Ishikawa (cell line): ENCODE results near the gene HDLBP.

ENCODE experiments used
- CEBPB ChIP-seq: IDR thresholded peaks from 2 replicates; pipeline ENCODE4 v1.6.1; 2012
- EGR1 ChIP-seq: IDR thresholded peaks from 2 replicates; pipeline ENCODE4 v1.6.1; 2012
- EP300 ChIP-seq: IDR thresholded peaks from 2 replicates; pipeline ENCODE4 v1.6.1; 2012; ENCODE audit warnings: borderline replicate concordance
- FOXM1 ChIP-seq: IDR thresholded peaks from 2 replicates; pipeline ENCODE4 v1.6.1; 2012; ENCODE audit warnings: low read depth, borderline replicate concordance
- RAD21 ChIP-seq: IDR thresholded peaks from 2 replicates; pipeline ENCODE4 v1.6.1; 2012; ENCODE audit warnings: low read depth
- TAF1 ChIP-seq: IDR thresholded peaks from 2 replicates; pipeline ENCODE4 v1.6.1; 2012; ENCODE audit warnings: low read depth, mild to moderate bottlenecking
- TCF12 ChIP-seq: IDR thresholded peaks from 2 replicates; pipeline ENCODE4 v1.6.1; 2012; ENCODE audit warnings: low read depth
- TEAD4 ChIP-seq: IDR thresholded peaks from 2 replicates; pipeline ENCODE4 v1.6.1; 2012
- YY1 ChIP-seq: IDR thresholded peaks from 2 replicates; pipeline ENCODE4 v1.6.1; 2012; ENCODE audit warnings: low read depth
- TF ChIP-seq, protein P1 (sequence below): IDR thresholded peaks from 2 replicates; pipeline ENCODE4 v1.6.1; 2012; ENCODE audit warnings: low read depth, mild to moderate bottlenecking
- TF ChIP-seq, protein P2 (sequence below): IDR thresholded peaks from 2 replicates; pipeline ENCODE4 v1.6.1; 2012

DNA sequence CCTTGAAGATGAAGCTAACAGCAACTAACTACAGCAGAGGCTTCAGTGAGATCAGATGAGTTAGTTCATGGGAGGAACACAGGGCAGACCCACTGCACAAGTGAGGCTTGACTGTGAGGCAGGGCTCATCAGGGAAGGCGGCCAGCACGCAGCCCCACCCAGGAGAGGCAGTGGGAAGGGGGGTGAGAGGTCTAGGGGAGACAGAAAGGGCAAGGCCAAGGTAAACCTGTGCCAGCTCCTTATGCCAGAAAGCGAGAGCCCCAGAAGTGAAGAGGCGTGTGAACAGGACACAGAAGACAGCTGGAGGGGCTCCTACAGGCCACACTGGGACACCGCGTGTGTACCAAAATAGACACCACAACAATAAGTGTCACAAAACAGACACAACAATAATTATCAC is 78.4 kb downstream of the HDLBP start:
- TF ChIP-seq, protein P1, sequence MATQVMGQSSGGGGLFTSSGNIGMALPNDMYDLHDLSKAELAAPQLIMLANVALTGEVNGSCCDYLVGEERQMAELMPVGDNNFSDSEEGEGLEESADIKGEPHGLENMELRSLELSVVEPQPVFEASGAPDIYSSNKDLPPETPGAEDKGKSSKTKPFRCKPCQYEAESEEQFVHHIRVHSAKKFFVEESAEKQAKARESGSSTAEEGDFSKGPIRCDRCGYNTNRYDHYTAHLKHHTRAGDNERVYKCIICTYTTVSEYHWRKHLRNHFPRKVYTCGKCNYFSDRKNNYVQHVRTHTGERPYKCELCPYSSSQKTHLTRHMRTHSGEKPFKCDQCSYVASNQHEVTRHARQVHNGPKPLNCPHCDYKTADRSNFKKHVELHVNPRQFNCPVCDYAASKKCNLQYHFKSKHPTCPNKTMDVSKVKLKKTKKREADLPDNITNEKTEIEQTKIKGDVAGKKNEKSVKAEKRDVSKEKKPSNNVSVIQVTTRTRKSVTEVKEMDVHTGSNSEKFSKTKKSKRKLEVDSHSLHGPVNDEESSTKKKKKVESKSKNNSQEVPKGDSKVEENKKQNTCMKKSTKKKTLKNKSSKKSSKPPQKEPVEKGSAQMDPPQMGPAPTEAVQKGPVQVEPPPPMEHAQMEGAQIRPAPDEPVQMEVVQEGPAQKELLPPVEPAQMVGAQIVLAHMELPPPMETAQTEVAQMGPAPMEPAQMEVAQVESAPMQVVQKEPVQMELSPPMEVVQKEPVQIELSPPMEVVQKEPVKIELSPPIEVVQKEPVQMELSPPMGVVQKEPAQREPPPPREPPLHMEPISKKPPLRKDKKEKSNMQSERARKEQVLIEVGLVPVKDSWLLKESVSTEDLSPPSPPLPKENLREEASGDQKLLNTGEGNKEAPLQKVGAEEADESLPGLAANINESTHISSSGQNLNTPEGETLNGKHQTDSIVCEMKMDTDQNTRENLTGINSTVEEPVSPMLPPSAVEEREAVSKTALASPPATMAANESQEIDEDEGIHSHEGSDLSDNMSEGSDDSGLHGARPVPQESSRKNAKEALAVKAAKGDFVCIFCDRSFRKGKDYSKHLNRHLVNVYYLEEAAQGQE: no peak
- no peak for TF ChIP-seq TEAD4
- TF ChIP-seq TAF1: no peak
- no peak for TF ChIP-seq EP300
- no peak for TF ChIP-seq CEBPB
- TF ChIP-seq FOXM1: no peak
- no peak for TF ChIP-seq YY1
- no peak for TF ChIP-seq RAD21
- TF ChIP-seq, protein P2, sequence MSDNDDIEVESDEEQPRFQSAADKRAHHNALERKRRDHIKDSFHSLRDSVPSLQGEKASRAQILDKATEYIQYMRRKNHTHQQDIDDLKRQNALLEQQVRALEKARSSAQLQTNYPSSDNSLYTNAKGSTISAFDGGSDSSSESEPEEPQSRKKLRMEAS: no peak
- no peak for TF ChIP-seq EGR1
- no peak for TF ChIP-seq TCF12
